KMS-11 (cell line): ENCODE data around the gene TSPAN14.

Experiments
- H2AFZ ChIP-seq: fragments of 200-600 bp; sonication (generic); 2 replicates; pipeline ENCODE4 v1.6.1; 2016; ENCODE audit warnings: antibody characterized with exemption, mixed run types, low read depth
- H3K27ac ChIP-seq: fragments of 200-600 bp; sonication (generic); 2 replicates; pipeline ENCODE4 v1.6.1; 2016; ENCODE audit warnings: mild to moderate bottlenecking, mixed run types
- H3K27me3 ChIP-seq: fragments of 200-600 bp; sonication (generic); 2 replicates; pipeline ENCODE4 v1.6.1; 2017; ENCODE audit warnings: mild to moderate bottlenecking, low read depth, mixed run types, moderate library complexity; ENCODE audit not compliant: insufficient read depth
- H3K36me3 ChIP-seq: fragments of 200-600 bp; sonication (generic); 2 replicates; pipeline ENCODE4 v1.6.1; 2017; ENCODE audit warnings: mild to moderate bottlenecking, mixed run types; ENCODE audit not compliant: insufficient read depth
- H3K4me1 ChIP-seq: fragments of 200-600 bp; sonication (generic); 2 replicates; pipeline ENCODE4 v1.6.1; 2016; ENCODE audit warnings: mild to moderate bottlenecking, low read depth, mixed run types; ENCODE audit not compliant: poor library complexity, severe bottlenecking
- H3K4me2 ChIP-seq: fragments of 200-600 bp; sonication (generic); 2 replicates; pipeline ENCODE4 v1.7.0; 2016; ENCODE audit warnings: mild to moderate bottlenecking, mixed run types
- H3K4me3 ChIP-seq: fragments of 200-600 bp; sonication (generic); IDR thresholded peaks from 2 replicates; pipeline ENCODE4 v1.6.1; 2017; ENCODE audit warnings: low read depth, low read length, mixed read lengths; ENCODE audit not compliant: insufficient read depth
- H3K79me2 ChIP-seq: fragments of 200-600 bp; sonication (generic); 2 replicates; pipeline ENCODE4 v1.6.1; 2016; ENCODE audit warnings: low read depth, mixed run types; ENCODE audit not compliant: insufficient read depth
- H3K9ac ChIP-seq: fragments of 200-600 bp; sonication (generic); 2 replicates; pipeline ENCODE4 v1.6.1; 2016; ENCODE audit warnings: mild to moderate bottlenecking, mixed run types
- H4K20me1 ChIP-seq: fragments of 200-600 bp; sonication (generic); 2 replicates; pipeline ENCODE4 v1.6.1; 2016; ENCODE audit warnings: mild to moderate bottlenecking, mixed run types; ENCODE audit not compliant: insufficient read depth
- TF ChIP-seq, protein P1 (sequence below): fragments of 200-600 bp; sonication (generic); conservative IDR thresholded peaks from 2 replicates; pipeline ENCODE4 v1.6.1; 2017; ENCODE audit warnings: low read depth, mild to moderate bottlenecking, antibody characterized with exemption, low read length, moderate library complexity, mixed read lengths

The TSPAN14 gene

DNA sequence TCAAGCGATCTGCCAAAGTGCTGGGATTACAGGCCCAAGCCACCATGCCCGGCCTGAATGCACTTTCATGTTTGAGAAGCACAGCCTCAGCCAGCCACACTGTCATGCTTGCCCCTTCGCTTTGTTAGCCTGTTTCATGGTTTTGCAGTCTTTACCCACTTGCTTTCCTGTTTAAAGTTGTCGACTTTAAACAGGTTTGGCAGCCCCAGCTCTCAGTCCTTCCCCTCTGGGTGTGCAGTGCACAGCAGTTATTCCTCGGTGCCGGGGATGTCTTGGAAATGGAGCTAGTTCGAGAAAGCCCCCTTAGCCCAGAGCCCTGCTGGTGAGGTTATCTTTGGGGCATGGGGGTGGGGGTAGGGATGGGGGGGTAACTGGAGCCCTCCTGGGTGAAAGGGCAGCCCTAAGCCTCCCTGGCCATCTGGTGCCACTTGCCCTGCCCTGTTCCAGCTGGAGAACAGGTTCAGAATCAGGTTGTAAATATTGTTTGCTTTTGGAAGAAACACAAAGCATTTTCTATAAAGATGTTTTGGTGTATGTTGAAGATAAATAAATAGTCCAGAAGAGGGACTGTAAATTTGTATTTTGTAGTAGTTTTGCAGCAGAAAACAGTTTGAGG is 14.8 kb downstream of the TSPAN14 start:
- Histone ChIP-seq H2AFZ (no peak overlapping the region), H4K20me1 (no peaks in the 10 kb centered on the region), H3K4me2 (no peak overlapping the region), H3K9ac (no peak overlapping the region), H3K27ac (no peak overlapping the region), H3K27me3 (no peaks in the 10 kb centered on the region), H3K4me1 (peaks cover 13% of the 10 kb centered on the region), H3K79me2 (peaks cover 5% of the 10 kb centered on the region; the same call in 1 of the 2 replicates), H3K4me3 (no peak overlapping the region), H3K36me3 (no peaks in the 10 kb centered on the region)
- TF ChIP-seq, protein P1, sequence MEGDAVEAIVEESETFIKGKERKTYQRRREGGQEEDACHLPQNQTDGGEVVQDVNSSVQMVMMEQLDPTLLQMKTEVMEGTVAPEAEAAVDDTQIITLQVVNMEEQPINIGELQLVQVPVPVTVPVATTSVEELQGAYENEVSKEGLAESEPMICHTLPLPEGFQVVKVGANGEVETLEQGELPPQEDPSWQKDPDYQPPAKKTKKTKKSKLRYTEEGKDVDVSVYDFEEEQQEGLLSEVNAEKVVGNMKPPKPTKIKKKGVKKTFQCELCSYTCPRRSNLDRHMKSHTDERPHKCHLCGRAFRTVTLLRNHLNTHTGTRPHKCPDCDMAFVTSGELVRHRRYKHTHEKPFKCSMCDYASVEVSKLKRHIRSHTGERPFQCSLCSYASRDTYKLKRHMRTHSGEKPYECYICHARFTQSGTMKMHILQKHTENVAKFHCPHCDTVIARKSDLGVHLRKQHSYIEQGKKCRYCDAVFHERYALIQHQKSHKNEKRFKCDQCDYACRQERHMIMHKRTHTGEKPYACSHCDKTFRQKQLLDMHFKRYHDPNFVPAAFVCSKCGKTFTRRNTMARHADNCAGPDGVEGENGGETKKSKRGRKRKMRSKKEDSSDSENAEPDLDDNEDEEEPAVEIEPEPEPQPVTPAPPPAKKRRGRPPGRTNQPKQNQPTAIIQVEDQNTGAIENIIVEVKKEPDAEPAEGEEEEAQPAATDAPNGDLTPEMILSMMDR, result no peak

DNA sequence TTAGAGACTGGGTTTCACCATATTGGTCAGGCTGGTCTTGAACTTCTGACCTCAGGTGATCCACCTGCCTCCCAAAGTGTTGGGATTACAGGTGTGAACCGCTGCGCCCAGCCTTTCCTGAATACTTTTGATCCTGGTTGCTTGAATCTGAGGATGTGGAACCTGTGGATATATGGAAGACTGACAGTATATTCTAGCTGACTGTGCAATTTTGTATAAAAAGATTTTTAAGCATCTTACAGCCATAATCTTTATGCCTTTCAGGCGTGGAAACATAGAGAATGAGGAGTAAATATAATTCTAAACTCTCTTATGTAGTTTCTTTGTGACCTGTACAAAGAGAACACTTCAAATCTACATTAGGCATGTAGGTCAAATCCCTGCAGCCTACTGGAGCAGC is 16.2 kb downstream of the TSPAN14 start:
- TF ChIP-seq, protein P1, result no peak
- H3K4me3 ChIP-seq, result no peak overlapping the region
- H3K79me2 ChIP-seq, result peaks cover 5% of the 10 kb centered on the region; the same call in 1 of the 2 replicates
- no peak overlapping the region for H3K27ac ChIP-seq
- no peaks in the 10 kb centered on the region for H3K36me3 ChIP-seq
- no peaks in the 10 kb centered on the region for H3K27me3 ChIP-seq
- no peak overlapping the region for H3K4me2 ChIP-seq
- H3K4me1 ChIP-seq, result peaks cover 12% of the 10 kb centered on the region
- H2AFZ ChIP-seq, result no peak overlapping the region
- H3K9ac ChIP-seq, result no peak overlapping the region
- H4K20me1 ChIP-seq, result no peaks in the 10 kb centered on the region

DNA sequence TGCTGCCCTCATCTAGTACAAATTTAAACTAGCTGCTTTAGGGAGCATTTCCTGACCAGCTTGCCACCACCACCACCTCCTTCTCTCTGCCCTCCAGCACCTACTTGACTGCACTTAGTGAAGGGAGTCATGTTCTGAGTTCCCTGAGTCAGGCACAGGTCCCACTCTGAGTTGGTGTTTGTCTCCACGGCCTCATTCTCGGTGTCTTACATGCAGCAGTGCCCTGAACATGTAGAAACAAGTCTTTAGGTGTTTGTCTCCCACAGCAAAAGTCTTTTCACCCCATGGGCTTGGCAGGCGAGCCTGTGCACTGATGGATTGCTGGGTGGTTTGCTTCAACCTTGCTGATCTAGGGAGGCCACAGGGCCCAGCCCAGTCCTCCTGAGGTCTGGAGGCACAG is 16.9 kb downstream of the TSPAN14 start:
- Histone ChIP-seq H4K20me1 (no peaks in the 10 kb centered on the region), H3K27ac (no peak overlapping the region), H3K9ac (no peak overlapping the region), H3K4me3 (no peak overlapping the region), H3K27me3 (no peaks in the 10 kb centered on the region), H3K4me2 (no peak overlapping the region), H2AFZ (no peak overlapping the region), H3K36me3 (no peaks in the 10 kb centered on the region), H3K4me1 (peaks cover 4% of the 10 kb centered on the region), H3K79me2 (peaks cover 5% of the 10 kb centered on the region; the same call in 1 of the 2 replicates)
- TF ChIP-seq, protein P1, result no peak

DNA sequence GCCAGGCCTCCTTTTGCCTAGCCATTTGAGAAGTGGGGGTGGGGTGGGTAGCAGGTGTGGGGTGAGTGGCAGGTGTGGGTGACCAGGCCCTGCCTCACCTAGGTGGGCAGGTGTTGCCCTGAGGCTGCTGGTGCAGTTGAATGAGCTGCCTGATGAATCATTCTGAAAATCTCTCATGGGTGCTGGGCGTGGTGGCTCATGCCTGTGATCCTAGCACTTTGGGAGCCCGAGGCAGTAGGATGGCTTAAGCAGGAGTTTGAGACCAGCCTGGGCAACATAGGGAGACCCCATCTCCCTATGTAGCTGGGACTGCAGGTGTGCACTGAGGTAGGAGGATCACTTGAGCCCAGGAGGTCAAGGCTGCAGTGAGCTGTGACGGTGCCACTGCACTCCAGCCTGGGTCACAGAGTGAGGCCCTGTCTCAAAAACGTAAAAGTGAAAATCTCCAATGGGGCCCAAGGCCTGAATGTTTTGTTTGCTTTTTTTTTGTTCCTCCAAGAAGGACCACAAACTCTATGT is 17.7 kb downstream of the TSPAN14 start:
- Histone ChIP-seq H3K27ac (no peak overlapping the region), H3K36me3 (no peaks in the 10 kb centered on the region), H4K20me1 (no peaks in the 10 kb centered on the region), H3K27me3 (no peaks in the 10 kb centered on the region), H3K4me3 (no peak overlapping the region), H3K9ac (no peak overlapping the region), H3K4me1 (no peaks in the 10 kb centered on the region), H3K4me2 (no peak overlapping the region), H3K79me2 (no peaks in the 10 kb centered on the region; the same call in 1 of the 2 replicates), H2AFZ (no peak overlapping the region)
- TF ChIP-seq, protein P1, result no peak
